Lung (tissue), 12 donors: ENCODE results near the gene ZNF747. TPM values are rescaled to one million over a fixed set of nuclear protein-coding genes. Genes with fewer than 3 reads are reported as not detected.

Experiments used
- ATAC-seq: fragments of 200-7000 bp; cut with Tn5 transposase; one replicate; pipeline ENCODE4 v1.9.1; 2020; ENCODE audit warnings: moderate number of reproducible peaks; ENCODE audit not compliant: insufficient read depth, low FRiP score
- DNase-seq, 3 donors: peaks; one replicate each; pipeline ENCODE4 v3.0.0-alpha.2; 2013 to 2017
- H3K27ac ChIP-seq, 2 donors: one replicate each; pipeline ENCODE4 v1.5.1; 2013; ENCODE audit warnings: mild to moderate bottlenecking in 2 of 2, moderate library complexity in 2 of 2, control low read depth in 1 of 2, inconsistent platforms in 1 of 2, low read depth in 1 of 2, low read length in 1 of 2
- H3K27me3 ChIP-seq, 3 donors: one replicate each; pipeline ENCODE4 v1.5.1; 2013; ENCODE audit warnings: low read length in 2 of 3; ENCODE audit not compliant: control insufficient read depth in 3 of 3, insufficient read depth in 3 of 3
- H3K36me3 ChIP-seq, 4 donors: one replicate each; pipeline ENCODE4 v1.5.1; 2013; ENCODE audit warnings: low read length in 4 of 4, mild to moderate bottlenecking in 1 of 4, moderate library complexity in 1 of 4; ENCODE audit not compliant: control insufficient read depth in 4 of 4, insufficient read depth in 4 of 4
- H3K4me1 ChIP-seq, 5 donors: one replicate each; pipeline ENCODE4 v1.5.1; 2013; ENCODE audit warnings: low read length in 5 of 5, mild to moderate bottlenecking in 2 of 5, moderate library complexity in 1 of 5; ENCODE audit not compliant: control insufficient read depth in 5 of 5, insufficient read depth in 5 of 5
- H3K4me3 ChIP-seq: one replicate; pipeline ENCODE4 v1.5.1; 2013; ENCODE audit warnings: mild to moderate bottlenecking, control low read depth, moderate library complexity
- H3K9ac ChIP-seq, 2 donors: one replicate each; pipeline ENCODE4 v1.5.1; 2013; ENCODE audit warnings: low read length in 2 of 2, control low read depth in 1 of 2; ENCODE audit not compliant: insufficient read depth in 1 of 2
- H3K9me3 ChIP-seq, 4 donors: one replicate each; pipeline ENCODE4 v1.5.1; 2013; ENCODE audit warnings: low read length in 3 of 4, mild to moderate bottlenecking in 1 of 4, moderate library complexity in 1 of 4; ENCODE audit not compliant: control insufficient read depth in 4 of 4, insufficient read depth in 3 of 4
- CTCF ChIP-seq: IDR thresholded peaks from 2 replicates; pipeline ENCODE4 v1.5.1; 2012; ENCODE audit warnings: mild to moderate bottlenecking; ENCODE audit errors: control extremely low read depth, extremely low read depth
- WGBS, 2 donors: extraction: QIAGEN DNeasy Blood & Tissue Kit; methylation state at CpG; one replicate each; pipeline ENCODE4 v1.1.7; 2013; 5-methylcytosine and 5-hydroxymethylcytosine counted together
- polyA plus RNA-seq, 2 donors: library from polyadenylated mRNA; stranded (reverse); fragments of 200-250 nt; gene quantifications; one replicate each; pipeline ENCODE4 v1.2.1, GENCODE V29; 2013
- total RNA-seq, 2 donors: library from RNA; depleted of rRNA in 1 of 2; stranded (reverse); fragments of >200 nt in 1 of 2; gene quantifications; one replicate each; pipeline ENCODE4 v1.2.1, GENCODE V29; 2014 to 2021
- donor health status: control.
- donor health status: control.
- donor health status: Bipolar disorder and iron deficiency.
- donor health status: healthy.
- donor health status: DM: yes; HTN: yes; CAD: no.

ZNF747 gene
- total and polyA plus RNA-seq, 4 donors = 7.1 to 11.7 (median 9.2) TPM

GRCh38 chr16:30556125-30556473 lies 21.4 kb upstream of the ZNF747 start:
- no peak overlapping the region for H3K4me3 ChIP-seq
- ATAC-seq (no peak), DNase-seq (no peak)
- no peak overlapping the region for H3K9ac ChIP-seq
- WGBS, 2 donors = 81 to 83% methylated on average over 10 of the region's 10 CpGs
- peaks cover 0 to 10% (median 6%) of the 10 kb centered on the region in 5 donors for H3K4me1 ChIP-seq
- no peak overlapping the region for H3K27ac ChIP-seq
- TF ChIP-seq CTCF = no peak
- no peaks in the 10 kb centered on the region for H3K27me3 ChIP-seq
- peaks cover 0 to 20% (median 4%) of the 10 kb centered on the region in 4 donors for H3K36me3 ChIP-seq
- no peaks in the 10 kb centered on the region for H3K9me3 ChIP-seq

GRCh38 chr16:30555315-30556124 lies 20.9 kb upstream of the ZNF747 start:
- no peak overlapping the region for H3K27ac ChIP-seq
- peaks cover 0 to 10% (median 6%) of the 10 kb centered on the region in 5 donors for H3K4me1 ChIP-seq
- no peak overlapping the region for H3K9ac ChIP-seq
- H3K36me3 ChIP-seq = peaks cover 0 to 20% (median 4%) of the 10 kb centered on the region in 4 donors
- no peak for ATAC-seq
- no peak for TF ChIP-seq CTCF
- 96 to 98% methylated on average over 65 to 69 of the region's 69 CpGs for WGBS, 2 donors
- no peak overlapping the region for H3K4me3 ChIP-seq
- no peaks in the 10 kb centered on the region for H3K27me3 ChIP-seq
- H3K9me3 ChIP-seq = no peaks in the 10 kb centered on the region
- no peak for DNase-seq

GRCh38 chr16:30554557-30555314 lies 20.1 kb upstream of the ZNF747 start:
- Histone ChIP-seq H3K36me3 (peaks cover 0 to 20% (median 4%) of the 10 kb centered on the region in 4 donors), H3K4me3 (no peak overlapping the region), H3K9me3 (no peaks in the 10 kb centered on the region), H3K9ac (no peak overlapping the region), H3K27me3 (no peaks in the 10 kb centered on the region), H3K27ac (no peak overlapping the region), H3K4me1 (peaks cover 0 to 10% (median 6%) of the 10 kb centered on the region in 5 donors)
- 95 to 98% methylated on average over 16 to 18 of the region's 18 CpGs for WGBS, 2 donors
- no peak for TF ChIP-seq CTCF
- ATAC-seq (no peak), DNase-seq (no peak)
